Thyroid gland (tissue), 4 donors: Measurements from ENCODE around the gene FAM3B. TPM values are rescaled to one million over a fixed set of nuclear protein-coding genes. Genes with fewer than 3 reads are reported as not detected.

Experiments
- DNase-seq, 2 donors: peaks; one replicate each; pipeline ENCODE4 v3.0.0-alpha.2; 2019
- H3K27ac ChIP-seq, 3 donors: fragments of 200-600 bp; sonication (generic); 1 replicate in 2 of 3; 2 replicates in 1 of 3; pipeline ENCODE4 v1.5.1; 2016 to 2019; ENCODE audit warnings: mild to moderate bottlenecking in 1 of 3, moderate library complexity in 1 of 3
- H3K27me3 ChIP-seq: fragments of 200-600 bp; sonication (generic); one replicate; pipeline ENCODE4 v1.5.1; 2019
- H3K36me3 ChIP-seq, 2 donors: fragments of 200-600 bp; sonication (generic); one replicate each; pipeline ENCODE4 v1.5.1; 2016 to 2019
- H3K4me1 ChIP-seq, 2 donors: fragments of 200-600 bp; sonication (generic); one replicate each; pipeline ENCODE4 v1.5.1; 2017 to 2019
- H3K4me3 ChIP-seq, 3 donors: fragments of 200-600 bp; sonication (generic); replicated peaks in 1 of 3; 1 replicate in 2 of 3; 2 replicates in 1 of 3; pipeline ENCODE4 v1.5.1; 2016; ENCODE audit warnings: mild to moderate bottlenecking in 1 of 3
- H3K9me3 ChIP-seq: fragments of 200-600 bp; sonication (generic); one replicate; pipeline ENCODE4 v1.5.1; 2017
- CTCF ChIP-seq, 6 experiments: fragments of 200-600 bp in 3 of 6; fragments of 450-650 bp in 3 of 6; sonication (generic) in 3 of 6; IDR thresholded peaks; one replicate each; pipeline ENCODE4 v1.5.1; 2016 to 2019; ENCODE audit warnings: antibody characterized with exemption in 6 of 6, mild to moderate bottlenecking in 2 of 6, inconsistent platforms in 1 of 6, moderate library complexity in 1 of 6
- POLR2A ChIP-seq, 2 donors: fragments of 450-650 bp; IDR thresholded peaks; one replicate each; pipeline ENCODE4 v1.6.1; 2017; ENCODE audit warnings: antibody characterized with exemption in 2 of 2, mild to moderate bottlenecking in 2 of 2, moderate library complexity in 1 of 2
- WGBS, 2 donors: methylation state at CpG; one replicate each; pipeline ENCODE4 v1.1.5; 2017; 5-methylcytosine and 5-hydroxymethylcytosine counted together
- intact Hi-C: fragments of 100-400 bp; cut with DNase I; formaldehyde crosslinking; loops from one replicate; pipeline ENCODE4 v1.15.1; 2023
- total RNA-seq, 4 donors: library from RNA; depleted of rRNA; stranded (reverse); fragments of >200 nt; gene quantifications; one replicate each; pipeline ENCODE4 v1.2.3, GENCODE V29; 2016

Gene FAM3B
- total RNA-seq, 4 donors from 2014 or later: 2.4 to 9.9 (median 5.1) TPM

- intact Hi-C loops: no loop called here
- TF ChIP-seq POLR2A (IDR thresholded peaks at IDR 0.05): no peak
- TF ChIP-seq CTCF (IDR thresholded peaks at IDR 0.05): no peak
- 92 to 95% methylated on average over 11 of the region's 11 CpGs for WGBS, 2 donors
- H3K4me1 ChIP-seq: peaks cover 4 to 8% of the 10 kb centered on the region in 2 donors
- H3K27ac ChIP-seq: no peak overlapping the region
- no peak overlapping the region for H3K4me3 ChIP-seq
- DNase-seq: no peak
- H3K36me3 ChIP-seq: no peaks in the 10 kb centered on the region
- no peaks in the 10 kb centered on the region for H3K27me3 ChIP-seq
- H3K9me3 ChIP-seq: no peaks in the 10 kb centered on the region
These were observed 85.6 kb downstream of the FAM3B start for GRCh38 chr21:41402231-41402630.

- WGBS, 2 donors: 93 to 99% methylated on average over 10 of the region's 10 CpGs
- no peaks in the 10 kb centered on the region for H3K36me3 ChIP-seq
These were observed 86.2 kb downstream of the FAM3B start for GRCh38 chr21:41402796-41403195.

GRCh38 chr21:41403331-41403730 is 86.7 kb downstream of the FAM3B start:
- H3K4me1 ChIP-seq: no peaks in the 10 kb centered on the region
- no peaks in the 10 kb centered on the region for H3K9me3 ChIP-seq
- DNase-seq: no peak
- TF ChIP-seq CTCF (IDR thresholded peaks at IDR 0.05) (no peak), POLR2A (IDR thresholded peaks at IDR 0.05) (no peak)
- WGBS, 2 donors: 95% methylated on average over 8 to 9 of the region's 9 CpGs
- H3K36me3 ChIP-seq: no peaks in the 10 kb centered on the region
- H3K27me3 ChIP-seq: no peaks in the 10 kb centered on the region
- H3K27ac ChIP-seq: no peak overlapping the region
- intact Hi-C loops: no loop called here
- no peak overlapping the region for H3K4me3 ChIP-seq

More at GRCh38 chr21:41402796-41403195, 86.2 kb downstream of the FAM3B start:
- no peak for TF ChIP-seq POLR2A (IDR thresholded peaks at IDR 0.05)
- no peak for TF ChIP-seq CTCF (IDR thresholded peaks at IDR 0.05)
- Histone ChIP-seq H3K9me3 (no peaks in the 10 kb centered on the region), H3K27ac (no peak overlapping the region), H3K4me3 (no peak overlapping the region), H3K4me1 (peaks cover 0 to 3% of the 10 kb centered on the region in 2 donors), H3K27me3 (no peaks in the 10 kb centered on the region)
- intact Hi-C loops: no loop called here
- DNase-seq: no peak

- no peaks in the 10 kb centered on the region for H3K27me3 ChIP-seq
- H3K4me1 ChIP-seq: no peaks in the 10 kb centered on the region
- no peak overlapping the region for H3K27ac ChIP-seq
- intact Hi-C loops: no loop called here
- 97 to 98% methylated on average over 6 to 9 of the region's 10 CpGs for WGBS, 2 donors
- no peak for DNase-seq
- H3K9me3 ChIP-seq: no peaks in the 10 kb centered on the region
- TF ChIP-seq CTCF (IDR thresholded peaks at IDR 0.05) (no peak), POLR2A (IDR thresholded peaks at IDR 0.05) (no peak)
- H3K4me3 ChIP-seq: no peak overlapping the region
- H3K36me3 ChIP-seq: no peaks in the 10 kb centered on the region
These were observed 87.4 kb downstream of the FAM3B start for GRCh38 chr21:41403966-41404365.

GRCh38 chr21:41405321-41405720 is 88.7 kb downstream of the FAM3B start:
- no peak for DNase-seq
- intact Hi-C loops: no loop called here
- WGBS, 2 donors: 92 to 100% methylated on average over 4 of the region's 4 CpGs
- Histone ChIP-seq H3K27ac (no peak overlapping the region), H3K36me3 (no peaks in the 10 kb centered on the region), H3K4me3 (no peak overlapping the region), H3K27me3 (no peaks in the 10 kb centered on the region), H3K4me1 (no peaks in the 10 kb centered on the region), H3K9me3 (no peaks in the 10 kb centered on the region)
- no peak for TF ChIP-seq CTCF (IDR thresholded peaks at IDR 0.05)
- no peak for TF ChIP-seq POLR2A (IDR thresholded peaks at IDR 0.05)
